ENCODE results near the gene BLMH.

GRCh38 chr17:30243568-30243967 is 48.2 kb downstream of the BLMH start:
- TF ChIP-seq, protein P1, sequence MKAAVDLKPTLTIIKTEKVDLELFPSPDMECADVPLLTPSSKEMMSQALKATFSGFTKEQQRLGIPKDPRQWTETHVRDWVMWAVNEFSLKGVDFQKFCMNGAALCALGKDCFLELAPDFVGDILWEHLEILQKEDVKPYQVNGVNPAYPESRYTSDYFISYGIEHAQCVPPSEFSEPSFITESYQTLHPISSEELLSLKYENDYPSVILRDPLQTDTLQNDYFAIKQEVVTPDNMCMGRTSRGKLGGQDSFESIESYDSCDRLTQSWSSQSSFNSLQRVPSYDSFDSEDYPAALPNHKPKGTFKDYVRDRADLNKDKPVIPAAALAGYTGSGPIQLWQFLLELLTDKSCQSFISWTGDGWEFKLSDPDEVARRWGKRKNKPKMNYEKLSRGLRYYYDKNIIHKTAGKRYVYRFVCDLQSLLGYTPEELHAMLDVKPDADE (IDR thresholded peaks at IDR 0.05): no peak
- TF ChIP-seq EZH2 (IDR thresholded peaks at IDR 0.05; ENCODE audit: low read depth, unreplicated experiment) (no peak), EZH2phosphoT487 (IDR thresholded peaks at IDR 0.05; ENCODE audit: unreplicated experiment) (no peak), POLR2AphosphoS5 (IDR thresholded peaks at IDR 0.05; ENCODE audit: low read depth) (no peak)
- TF ChIP-seq, protein P2, sequence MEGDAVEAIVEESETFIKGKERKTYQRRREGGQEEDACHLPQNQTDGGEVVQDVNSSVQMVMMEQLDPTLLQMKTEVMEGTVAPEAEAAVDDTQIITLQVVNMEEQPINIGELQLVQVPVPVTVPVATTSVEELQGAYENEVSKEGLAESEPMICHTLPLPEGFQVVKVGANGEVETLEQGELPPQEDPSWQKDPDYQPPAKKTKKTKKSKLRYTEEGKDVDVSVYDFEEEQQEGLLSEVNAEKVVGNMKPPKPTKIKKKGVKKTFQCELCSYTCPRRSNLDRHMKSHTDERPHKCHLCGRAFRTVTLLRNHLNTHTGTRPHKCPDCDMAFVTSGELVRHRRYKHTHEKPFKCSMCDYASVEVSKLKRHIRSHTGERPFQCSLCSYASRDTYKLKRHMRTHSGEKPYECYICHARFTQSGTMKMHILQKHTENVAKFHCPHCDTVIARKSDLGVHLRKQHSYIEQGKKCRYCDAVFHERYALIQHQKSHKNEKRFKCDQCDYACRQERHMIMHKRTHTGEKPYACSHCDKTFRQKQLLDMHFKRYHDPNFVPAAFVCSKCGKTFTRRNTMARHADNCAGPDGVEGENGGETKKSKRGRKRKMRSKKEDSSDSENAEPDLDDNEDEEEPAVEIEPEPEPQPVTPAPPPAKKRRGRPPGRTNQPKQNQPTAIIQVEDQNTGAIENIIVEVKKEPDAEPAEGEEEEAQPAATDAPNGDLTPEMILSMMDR (conservative IDR thresholded peaks at IDR 0.05; ENCODE audit: low read depth in 2 of 2): no peak
